ENCODE data around the gene TRAT1.

The TRAT1 gene

GRCh38 chr3:108879915-108880314, 57.3 kb downstream of the TRAT1 start:
- DNase-seq (no peak), ATAC-seq (ENCODE audit: insufficient read depth, low read depth) (no peak)
- no peaks in the 10 kb centered on the region for H3K79me2 ChIP-seq (ENCODE audit: insufficient read depth, low read length)
- H3K9ac ChIP-seq (ENCODE audit: low read depth, low read length), result no peak overlapping the region
- H2AFZ ChIP-seq (ENCODE audit: low read depth, low read length), result no peak overlapping the region
- H3K4me2 ChIP-seq (ENCODE audit: insufficient read depth, low read length), result no peak overlapping the region
- H3K4me3 ChIP-seq (ENCODE audit: low read depth in 1 of 2, low read length in 2 of 2), result no peak overlapping the region
- no peaks in the 10 kb centered on the region for H3K36me3 ChIP-seq (ENCODE audit: insufficient read depth, low read length)
- no peaks in the 10 kb centered on the region for H3K27me3 ChIP-seq (ENCODE audit: insufficient read depth, low read length, poor library complexity)
- no peak overlapping the region for H3K27ac ChIP-seq (ENCODE audit: low read length)
- TF ChIP-seq EZH2 (IDR thresholded peaks at IDR 0.05; ENCODE audit: borderline replicate concordance, low read depth, low read length, severe bottlenecking), result no peak
- no peak for TF ChIP-seq CTCF (IDR thresholded peaks at IDR 0.05; ENCODE audit: borderline replicate concordance, extremely low read depth, low read length, poor library complexity, severe bottlenecking)
- peaks cover 7% of the 10 kb centered on the region for H3K4me1 ChIP-seq (ENCODE audit: insufficient read depth, low read length)
- no peaks in the 10 kb centered on the region for H3K9me3 ChIP-seq (ENCODE audit: insufficient read depth, low read length, severe bottlenecking)
- no peaks in the 10 kb centered on the region for H4K20me1 ChIP-seq (ENCODE audit: insufficient read depth, low read length)

GRCh38 chr3:108882762-108883161, 60.2 kb downstream of the TRAT1 start:
- no peak for TF ChIP-seq CTCF (IDR thresholded peaks at IDR 0.05; ENCODE audit: borderline replicate concordance, extremely low read depth, low read length, poor library complexity, severe bottlenecking)
- no peak for TF ChIP-seq EZH2 (IDR thresholded peaks at IDR 0.05; ENCODE audit: borderline replicate concordance, low read depth, low read length, severe bottlenecking)
- Histone ChIP-seq H3K4me3 (ENCODE audit: low read depth in 1 of 2, low read length in 2 of 2) (no peak overlapping the region), H3K27me3 (ENCODE audit: insufficient read depth, low read length, poor library complexity) (no peaks in the 10 kb centered on the region), H3K9me3 (ENCODE audit: insufficient read depth, low read length, severe bottlenecking) (no peaks in the 10 kb centered on the region), H3K27ac (ENCODE audit: low read length) (no peak overlapping the region), H3K79me2 (ENCODE audit: insufficient read depth, low read length) (no peaks in the 10 kb centered on the region), H3K4me1 (ENCODE audit: insufficient read depth, low read length) (peaks cover 7% of the 10 kb centered on the region), H2AFZ (ENCODE audit: low read depth, low read length) (no peak overlapping the region), H3K4me2 (ENCODE audit: insufficient read depth, low read length) (no peak overlapping the region), H4K20me1 (ENCODE audit: insufficient read depth, low read length) (no peaks in the 10 kb centered on the region), H3K9ac (ENCODE audit: low read depth, low read length) (no peak overlapping the region), H3K36me3 (ENCODE audit: insufficient read depth, low read length) (no peaks in the 10 kb centered on the region)
- no peak for DNase-seq
- ATAC-seq (ENCODE audit: insufficient read depth, low read depth), result no peak

- no peaks in the 10 kb centered on the region for H3K79me2 ChIP-seq (ENCODE audit: insufficient read depth, low read length)
- no peak overlapping the region for H2AFZ ChIP-seq (ENCODE audit: low read depth, low read length)
- no peak overlapping the region for H3K4me3 ChIP-seq (ENCODE audit: low read depth in 1 of 2, low read length in 2 of 2)
- no peaks in the 10 kb centered on the region for H3K36me3 ChIP-seq (ENCODE audit: insufficient read depth, low read length)
- TF ChIP-seq EZH2 (IDR thresholded peaks at IDR 0.05; ENCODE audit: borderline replicate concordance, low read depth, low read length, severe bottlenecking), result no peak
- no peak for TF ChIP-seq CTCF (IDR thresholded peaks at IDR 0.05; ENCODE audit: borderline replicate concordance, extremely low read depth, low read length, poor library complexity, severe bottlenecking)
- H3K27ac ChIP-seq (ENCODE audit: low read length), result no peak overlapping the region
- H3K9ac ChIP-seq (ENCODE audit: low read depth, low read length), result no peak overlapping the region
- DNase-seq (peak; percentile 16), ATAC-seq (ENCODE audit: insufficient read depth, low read depth) (peak; percentile 83)
- no peaks in the 10 kb centered on the region for H3K27me3 ChIP-seq (ENCODE audit: insufficient read depth, low read length, poor library complexity)
- no peaks in the 10 kb centered on the region for H4K20me1 ChIP-seq (ENCODE audit: insufficient read depth, low read length)
- no peak overlapping the region for H3K4me2 ChIP-seq (ENCODE audit: insufficient read depth, low read length)
- H3K4me1 ChIP-seq (ENCODE audit: insufficient read depth, low read length), result peaks cover 7% of the 10 kb centered on the region
- no peaks in the 10 kb centered on the region for H3K9me3 ChIP-seq (ENCODE audit: insufficient read depth, low read length, severe bottlenecking)
Observed at GRCh38 chr3:108883373-108883772, 60.8 kb downstream of the TRAT1 start.

GRCh38 chr3:108887121-108887520, 64.5 kb downstream of the TRAT1 start:
- TF ChIP-seq CTCF (IDR thresholded peaks at IDR 0.05; ENCODE audit: borderline replicate concordance, extremely low read depth, low read length, poor library complexity, severe bottlenecking) (no peak), EZH2 (IDR thresholded peaks at IDR 0.05; ENCODE audit: borderline replicate concordance, low read depth, low read length, severe bottlenecking) (no peak)
- DNase-seq (no peak), ATAC-seq (ENCODE audit: insufficient read depth, low read depth) (no peak)
- Histone ChIP-seq H3K4me2 (ENCODE audit: insufficient read depth, low read length) (no peak overlapping the region), H3K27me3 (ENCODE audit: insufficient read depth, low read length, poor library complexity) (no peaks in the 10 kb centered on the region), H3K9me3 (ENCODE audit: insufficient read depth, low read length, severe bottlenecking) (no peaks in the 10 kb centered on the region), H4K20me1 (ENCODE audit: insufficient read depth, low read length) (no peaks in the 10 kb centered on the region), H3K36me3 (ENCODE audit: insufficient read depth, low read length) (no peaks in the 10 kb centered on the region), H3K4me3 (ENCODE audit: low read depth in 1 of 2, low read length in 2 of 2) (no peak overlapping the region), H3K27ac (ENCODE audit: low read length) (no peak overlapping the region), H3K79me2 (ENCODE audit: insufficient read depth, low read length) (no peaks in the 10 kb centered on the region), H3K9ac (ENCODE audit: low read depth, low read length) (no peak overlapping the region), H2AFZ (ENCODE audit: low read depth, low read length) (no peak overlapping the region), H3K4me1 (ENCODE audit: insufficient read depth, low read length) (peaks cover 7% of the 10 kb centered on the region)

Data from DND-41 (cell line).